ENCODE data around the gene GALNT9. TPM values are rescaled to one million over a fixed set of nuclear protein-coding genes. Genes with fewer than 3 reads are reported as not detected.

The GALNT9 gene
- total and polyA plus RNA-seq, 2 donors (not counting 1 experiment from before 2014, with no cell fraction given) = 0.71 to 2.4 TPM

DNA sequence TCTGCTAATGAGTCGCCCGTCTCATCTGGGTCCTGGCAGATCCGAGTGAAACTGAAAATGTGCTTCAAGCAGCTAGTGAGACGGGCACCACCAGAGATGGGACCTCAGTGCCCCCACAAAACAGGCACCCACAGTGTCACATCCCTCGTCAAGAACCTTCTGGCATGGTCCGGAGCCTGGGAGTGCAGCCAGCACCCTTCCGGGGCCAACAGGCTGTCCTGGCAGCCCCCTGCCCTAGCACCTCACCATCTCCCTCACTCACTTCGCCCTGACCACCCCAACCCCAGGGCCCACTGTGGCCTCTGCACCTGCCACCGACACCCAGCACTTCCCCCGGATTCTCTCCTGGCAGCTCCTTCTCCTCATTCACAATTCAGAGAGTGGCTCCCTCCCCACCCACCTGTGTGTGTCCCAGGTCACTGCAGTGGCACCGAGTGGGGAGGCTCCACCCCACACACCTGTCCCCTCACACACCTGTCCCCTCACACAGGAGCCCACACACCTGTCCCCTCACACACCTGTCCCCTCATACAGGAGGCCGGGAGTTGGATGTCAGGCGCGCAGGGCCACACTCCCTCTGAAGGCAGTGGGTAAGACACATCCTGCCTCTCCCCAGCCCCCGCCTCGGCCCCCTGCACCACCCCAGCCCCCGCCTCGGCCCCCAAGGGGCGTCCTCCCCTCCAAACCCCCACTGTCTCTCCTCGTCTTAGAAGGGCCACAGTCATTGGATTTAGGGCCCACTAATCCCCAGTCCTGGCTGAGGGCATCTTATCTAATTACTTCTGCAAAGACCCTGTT lies 7.9 kb downstream of the GALNT9 start:
- H3K4me3 Mint-ChIP-seq = no peak overlapping the region
- POLR2A ChIA-PET = no interaction called here

DNA sequence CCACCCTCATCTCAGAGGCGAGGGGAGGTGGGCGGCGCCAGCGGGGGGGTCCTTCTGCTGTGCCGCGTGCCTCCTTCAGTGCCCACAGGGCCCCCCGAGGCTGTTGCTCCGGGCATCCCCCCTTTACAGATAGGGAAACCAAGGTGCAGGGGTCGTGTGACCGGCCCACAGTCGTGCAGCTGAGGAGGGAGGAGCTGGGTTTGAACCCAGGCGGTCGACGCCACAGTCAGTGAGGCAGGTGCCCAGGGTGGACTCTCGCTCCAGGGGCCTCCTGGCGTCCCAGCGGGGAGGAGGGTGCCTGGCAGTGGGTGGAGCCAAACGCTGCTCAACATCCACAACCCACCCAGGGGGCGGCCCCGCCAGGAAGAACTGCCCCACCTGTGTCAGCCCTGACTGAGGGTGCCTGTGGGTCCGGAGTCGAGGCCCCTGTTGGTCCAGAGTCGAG lies 8.6 kb downstream of the GALNT9 start:
- Mint-ChIP-seq H3K4me1 (no peaks in the 10 kb centered on the region), H3K27ac (no peak overlapping the region), H3K27me3 (peaks cover 24% of the 10 kb centered on the region), H3K9me3 (ENCODE audit: insufficient read depth) (no peaks in the 10 kb centered on the region), H3K4me3 (no peak overlapping the region)
- intact Hi-C loops (cut with micrococcal nuclease) = no loop called here
- Histone ChIP-seq H3K27ac (ENCODE audit: low read length in 2 of 2) (no peak overlapping the region), H3K4me3 (ENCODE audit: control extremely low read depth in 1 of 5, extremely low read depth in 1 of 5, insufficient read depth in 1 of 5, low read depth in 2 of 5, low read length in 4 of 5) (no peak overlapping the region), H3K4me1 (ENCODE audit: control insufficient read depth in 2 of 2, insufficient read depth in 2 of 2, low read length in 2 of 2) (no peaks in the 10 kb centered on the region), H3K9ac (ENCODE audit: low read length) (no peak overlapping the region), H3K79me2 (ENCODE audit: control insufficient read depth, insufficient read depth, low read length) (no peaks in the 10 kb centered on the region), H3K4me2 (replicated peaks; ENCODE audit: low read depth, low read length, poor library complexity, severe bottlenecking) (no peak overlapping the region), H2AFZ (ENCODE audit: insufficient read depth, low read depth, low read length, poor library complexity, severe bottlenecking) (no peak overlapping the region), H3K36me3 (replicated peaks in 1 of 2; ENCODE audit: control extremely low read depth in 1 of 2, control insufficient read depth in 1 of 2, extremely low read depth in 1 of 2, insufficient read depth in 2 of 2, low read length in 1 of 2) (no peaks in the 10 kb centered on the region), H4K20me1 (ENCODE audit: control insufficient read depth, insufficient read depth, low read length, poor library complexity, severe bottlenecking) (no peaks in the 10 kb centered on the region), H3K27me3 (replicated peaks in 1 of 4; ENCODE audit: control extremely low read depth in 1 of 4, control insufficient read depth in 3 of 4, insufficient read depth in 4 of 4, low read length in 3 of 4) (peaks cover 0 to 3% (median 0%) of the 10 kb centered on the region in 4 experiments), H3K9me3 (ENCODE audit: control extremely low read depth in 1 of 3, control insufficient read depth in 2 of 3, insufficient read depth in 1 of 3, low read length in 2 of 3) (no peaks in the 10 kb centered on the region)
- no peak for DNase-seq
- 80% methylated on average over 17 of the region's 23 CpGs for WGBS (ENCODE audit: insufficient coverage)
- ChIA-PET POLR2A (no interaction called here), CTCF (no interaction called here)
- no peak for ATAC-seq (ENCODE audit: low read depth)
- TF ChIP-seq, protein P1, sequence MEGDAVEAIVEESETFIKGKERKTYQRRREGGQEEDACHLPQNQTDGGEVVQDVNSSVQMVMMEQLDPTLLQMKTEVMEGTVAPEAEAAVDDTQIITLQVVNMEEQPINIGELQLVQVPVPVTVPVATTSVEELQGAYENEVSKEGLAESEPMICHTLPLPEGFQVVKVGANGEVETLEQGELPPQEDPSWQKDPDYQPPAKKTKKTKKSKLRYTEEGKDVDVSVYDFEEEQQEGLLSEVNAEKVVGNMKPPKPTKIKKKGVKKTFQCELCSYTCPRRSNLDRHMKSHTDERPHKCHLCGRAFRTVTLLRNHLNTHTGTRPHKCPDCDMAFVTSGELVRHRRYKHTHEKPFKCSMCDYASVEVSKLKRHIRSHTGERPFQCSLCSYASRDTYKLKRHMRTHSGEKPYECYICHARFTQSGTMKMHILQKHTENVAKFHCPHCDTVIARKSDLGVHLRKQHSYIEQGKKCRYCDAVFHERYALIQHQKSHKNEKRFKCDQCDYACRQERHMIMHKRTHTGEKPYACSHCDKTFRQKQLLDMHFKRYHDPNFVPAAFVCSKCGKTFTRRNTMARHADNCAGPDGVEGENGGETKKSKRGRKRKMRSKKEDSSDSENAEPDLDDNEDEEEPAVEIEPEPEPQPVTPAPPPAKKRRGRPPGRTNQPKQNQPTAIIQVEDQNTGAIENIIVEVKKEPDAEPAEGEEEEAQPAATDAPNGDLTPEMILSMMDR (IDR thresholded peaks at IDR 0.05) = no peak
- TF ChIP-seq EZH2 (IDR thresholded peaks at IDR 0.05; ENCODE audit: borderline replicate concordance, insufficient read depth, low read depth, low read length, poor library complexity, severe bottlenecking) = no peak

More for the DNA sequence above, 7.9 kb downstream of the GALNT9 start:
- Histone ChIP-seq H3K27ac (ENCODE audit: low read length in 2 of 2) (no peak overlapping the region), H3K9me3 (ENCODE audit: control extremely low read depth in 1 of 3, control insufficient read depth in 2 of 3, insufficient read depth in 1 of 3, low read length in 2 of 3) (no peaks in the 10 kb centered on the region), H4K20me1 (ENCODE audit: control insufficient read depth, insufficient read depth, low read length, poor library complexity, severe bottlenecking) (no peaks in the 10 kb centered on the region), H3K79me2 (ENCODE audit: control insufficient read depth, insufficient read depth, low read length) (no peaks in the 10 kb centered on the region), H3K4me1 (ENCODE audit: control insufficient read depth in 2 of 2, insufficient read depth in 2 of 2, low read length in 2 of 2) (no peaks in the 10 kb centered on the region), H2AFZ (ENCODE audit: insufficient read depth, low read depth, low read length, poor library complexity, severe bottlenecking) (no peak overlapping the region), H3K36me3 (replicated peaks in 1 of 2; ENCODE audit: control extremely low read depth in 1 of 2, control insufficient read depth in 1 of 2, extremely low read depth in 1 of 2, insufficient read depth in 2 of 2, low read length in 1 of 2) (no peaks in the 10 kb centered on the region), H3K4me2 (replicated peaks; ENCODE audit: low read depth, low read length, poor library complexity, severe bottlenecking) (no peak overlapping the region), H3K4me3 (ENCODE audit: control extremely low read depth in 1 of 5, extremely low read depth in 1 of 5, insufficient read depth in 1 of 5, low read depth in 2 of 5, low read length in 4 of 5) (no peak overlapping the region), H3K27me3 (replicated peaks in 1 of 4; ENCODE audit: control extremely low read depth in 1 of 4, control insufficient read depth in 3 of 4, insufficient read depth in 4 of 4, low read length in 3 of 4) (peaks cover 0 to 3% (median 0%) of the 10 kb centered on the region in 4 experiments), H3K9ac (ENCODE audit: low read length) (no peak overlapping the region)
- 82% methylated on average over 13 of the region's 20 CpGs for WGBS (ENCODE audit: insufficient coverage)
- Mint-ChIP-seq H3K4me1 (no peaks in the 10 kb centered on the region), H3K27me3 (peaks cover 27% of the 10 kb centered on the region), H3K9me3 (ENCODE audit: insufficient read depth) (no peaks in the 10 kb centered on the region), H3K27ac (no peak overlapping the region)
- ATAC-seq (ENCODE audit: low read depth) (no peak), DNase-seq (no peak)
- intact Hi-C loops (cut with micrococcal nuclease) = no loop called here
- TF ChIP-seq, protein P1 (IDR thresholded peaks at IDR 0.05) = no peak
- TF ChIP-seq EZH2 (IDR thresholded peaks at IDR 0.05; ENCODE audit: borderline replicate concordance, insufficient read depth, low read depth, low read length, poor library complexity, severe bottlenecking) = no peak
- CTCF ChIA-PET = no interaction called here

Data from B cell (primary cell).